Measurements from ENCODE around the gene IFIT1B.
"Not testable (repeated sequence)": the region's sequence is repeated elsewhere in the genome, so short reads cannot be mapped to it uniquely, and the experiment has no call there.

The IFIT1B gene

GRCh38 chr10:89348975-89349374 lies 28.9 kb upstream of the IFIT1B start:
- no peak for DNase-seq

DNA sequence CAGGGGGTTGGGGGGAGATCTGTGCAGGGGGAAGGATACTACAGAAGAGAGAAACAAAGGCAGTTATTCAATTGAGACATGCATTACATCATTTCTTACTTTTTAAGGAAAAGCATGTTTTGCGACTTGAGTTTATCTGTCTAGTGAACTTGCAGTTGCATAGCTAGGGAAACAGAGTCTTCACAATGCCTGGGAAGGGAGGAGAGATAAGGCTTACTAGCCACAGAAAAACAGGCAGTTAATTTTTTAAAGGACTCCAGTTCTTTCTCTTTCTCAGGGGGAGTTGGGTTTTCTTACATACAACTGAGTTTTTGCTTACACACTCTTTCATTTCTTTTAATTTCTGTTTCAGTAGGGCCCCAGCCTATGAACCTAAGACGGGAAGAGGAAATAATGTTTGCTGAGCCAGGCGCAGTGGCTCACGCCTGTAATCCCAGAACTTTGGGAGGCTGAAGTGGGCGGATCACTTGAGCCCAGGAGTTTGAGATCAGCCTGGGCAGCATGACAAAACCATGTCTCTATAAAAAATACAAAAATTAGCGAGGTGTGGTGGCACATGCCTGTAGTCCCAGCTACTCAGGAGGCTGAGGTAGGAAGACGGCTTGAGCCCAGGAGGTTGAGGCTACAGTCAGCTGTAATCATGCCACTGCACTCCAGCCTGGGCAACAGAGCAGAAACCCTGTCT lies 27.1 kb upstream of the IFIT1B start:
- DNase-seq, result not testable (repeated sequence)

DNA sequence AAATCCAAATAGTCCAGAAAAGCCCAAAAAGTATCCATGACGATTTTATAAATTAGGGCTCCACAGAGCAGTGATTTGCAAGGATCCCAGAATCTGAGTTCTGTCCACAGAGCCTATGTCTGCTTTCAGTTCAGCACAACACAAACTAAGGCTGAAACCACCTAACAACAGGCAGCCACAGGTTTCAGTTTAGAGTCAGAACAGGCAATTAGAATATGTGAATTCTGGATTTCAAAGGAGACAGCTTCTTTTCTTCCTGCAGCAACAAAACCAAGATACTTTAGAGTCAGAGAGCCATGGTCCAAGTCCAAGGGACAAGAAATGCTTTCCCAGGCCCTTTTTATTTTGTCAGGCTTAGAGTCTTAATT lies 26.5 kb upstream of the IFIT1B start:
- no peak for DNase-seq

DNA sequence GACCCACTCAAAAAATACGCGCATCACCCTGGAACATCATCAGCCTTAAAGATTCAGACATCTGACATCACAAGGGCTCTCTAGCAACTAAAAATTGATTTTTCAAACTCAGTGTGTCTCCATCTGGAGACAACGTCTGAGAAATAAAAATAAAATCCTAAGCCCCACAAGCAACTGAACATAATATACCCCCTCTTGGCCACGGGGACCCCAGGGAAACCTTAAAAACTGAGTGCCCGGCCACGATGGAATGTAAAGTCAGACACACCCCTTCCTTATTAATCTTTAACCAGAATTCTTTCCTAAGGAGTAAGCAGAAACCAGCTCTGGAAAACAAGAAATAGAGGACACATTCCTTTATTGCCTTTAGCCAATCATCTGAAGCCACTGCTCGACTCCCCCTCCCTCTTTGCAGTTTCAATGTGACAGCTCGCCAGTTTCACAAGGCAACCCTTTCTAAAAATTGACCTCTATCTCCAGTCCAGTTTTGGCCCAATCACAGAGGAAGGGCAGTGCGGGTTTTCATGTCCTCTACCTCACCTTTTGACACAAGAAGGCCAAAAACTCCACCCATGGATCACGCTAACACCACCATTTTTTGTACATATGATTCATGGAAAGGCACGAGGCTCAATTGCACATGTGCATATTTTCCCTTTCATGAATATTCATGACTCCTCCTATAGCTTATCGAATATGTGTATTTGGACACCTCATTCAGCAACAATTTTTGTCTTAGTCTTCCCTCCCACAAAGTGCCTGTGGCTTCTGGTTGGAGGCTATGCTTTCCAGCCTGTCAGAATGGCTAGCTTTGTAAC lies 25.9 kb upstream of the IFIT1B start:
- DNase-seq, result no peak

- no peak for DNase-seq
Measured at GRCh38 chr10:89352802-89353201, 25.1 kb upstream of the IFIT1B start.

DNA sequence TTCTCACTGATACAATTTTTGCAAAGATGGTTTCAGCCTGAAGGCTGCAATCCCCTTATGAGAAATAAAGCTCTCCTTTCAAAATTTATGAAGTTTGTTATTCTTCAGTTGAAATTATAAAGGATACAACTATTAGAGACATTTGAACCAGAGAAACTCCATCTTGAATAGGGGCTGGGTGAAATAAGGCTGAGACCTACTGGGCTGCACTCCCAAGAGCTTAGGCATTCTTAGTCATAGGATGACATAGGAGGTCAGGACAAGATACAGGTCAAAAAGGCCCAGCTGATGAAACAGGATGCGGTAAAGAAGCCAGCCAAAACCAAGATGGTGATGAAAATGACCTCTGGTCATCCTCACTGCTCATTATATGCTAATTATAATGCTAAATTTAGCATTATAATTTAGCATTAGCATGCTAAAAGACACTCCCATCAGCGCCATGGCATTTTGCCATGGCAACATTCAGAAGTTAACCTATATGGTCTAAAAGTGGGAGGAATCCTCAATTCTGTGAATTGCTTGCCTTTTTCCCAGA lies 22.4 kb upstream of the IFIT1B start:
- DNase-seq, result no peak

DNA sequence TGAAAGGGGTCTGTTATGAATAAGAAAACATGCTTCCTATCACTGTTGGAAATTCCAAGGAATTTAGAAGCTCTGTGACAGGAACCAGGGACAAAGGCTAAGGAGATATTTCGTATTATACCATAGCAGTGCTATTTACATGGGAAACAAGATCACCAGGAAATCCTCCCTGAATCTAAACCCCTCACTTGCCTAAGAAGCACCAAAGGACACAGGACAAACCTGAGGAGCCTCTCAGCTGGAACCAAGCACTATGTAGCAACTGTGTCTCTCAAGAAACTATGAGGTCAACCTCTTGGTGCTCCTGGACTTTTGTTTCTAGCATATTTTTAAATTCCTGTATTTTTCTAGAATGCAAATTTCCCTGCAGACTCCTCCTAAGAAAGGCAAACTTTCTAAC lies 20.8 kb upstream of the IFIT1B start:
- DNase-seq, result no peak

- DNase-seq, result no peak
Measured at GRCh38 chr10:89357975-89358374, 19.9 kb upstream of the IFIT1B start.

GRCh38 chr10:89360157-89360556 lies 17.7 kb upstream of the IFIT1B start:
- no peak for DNase-seq

- DNase-seq, result no peak
Measured at GRCh38 chr10:89362929-89363328, 14.9 kb upstream of the IFIT1B start.

GRCh38 chr10:89363729-89364442 lies 14.0 kb upstream of the IFIT1B start:
- no peak for DNase-seq

DNA sequence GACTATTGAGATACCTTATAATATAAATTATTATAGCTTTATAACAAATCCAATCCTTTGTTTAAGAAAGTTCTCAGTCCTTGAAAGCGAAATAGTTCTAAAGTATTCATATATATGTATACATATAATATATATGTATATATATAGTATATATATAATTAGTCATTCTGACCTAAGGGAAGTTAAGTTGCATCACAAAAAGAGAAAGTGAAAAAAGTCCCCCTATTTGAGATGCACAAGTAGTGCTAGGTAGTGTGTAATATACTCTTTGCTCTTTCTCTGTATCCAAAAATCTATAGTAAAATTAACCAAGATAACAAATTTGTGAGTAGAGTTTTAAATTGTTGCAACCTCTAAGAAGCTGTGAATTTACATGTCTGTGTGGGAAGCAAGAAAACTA lies 13.3 kb upstream of the IFIT1B start:
- DNase-seq, result no peak

- DNase-seq, result no peak
Measured at GRCh38 chr10:89367529-89367928, 10.3 kb upstream of the IFIT1B start.

GRCh38 chr10:89368129-89368528 lies 9.7 kb upstream of the IFIT1B start:
- no peak for DNase-seq

- peak in 1 of 2 donors; percentile 38 for DNase-seq
Measured at GRCh38 chr10:89369156-89370105, 8.4 kb upstream of the IFIT1B start.

- no peak for DNase-seq
Measured at GRCh38 chr10:89371079-89371478, 6.8 kb upstream of the IFIT1B start.

- DNase-seq, result no peak
Measured at GRCh38 chr10:89371987-89372386, 5.9 kb upstream of the IFIT1B start.

DNA sequence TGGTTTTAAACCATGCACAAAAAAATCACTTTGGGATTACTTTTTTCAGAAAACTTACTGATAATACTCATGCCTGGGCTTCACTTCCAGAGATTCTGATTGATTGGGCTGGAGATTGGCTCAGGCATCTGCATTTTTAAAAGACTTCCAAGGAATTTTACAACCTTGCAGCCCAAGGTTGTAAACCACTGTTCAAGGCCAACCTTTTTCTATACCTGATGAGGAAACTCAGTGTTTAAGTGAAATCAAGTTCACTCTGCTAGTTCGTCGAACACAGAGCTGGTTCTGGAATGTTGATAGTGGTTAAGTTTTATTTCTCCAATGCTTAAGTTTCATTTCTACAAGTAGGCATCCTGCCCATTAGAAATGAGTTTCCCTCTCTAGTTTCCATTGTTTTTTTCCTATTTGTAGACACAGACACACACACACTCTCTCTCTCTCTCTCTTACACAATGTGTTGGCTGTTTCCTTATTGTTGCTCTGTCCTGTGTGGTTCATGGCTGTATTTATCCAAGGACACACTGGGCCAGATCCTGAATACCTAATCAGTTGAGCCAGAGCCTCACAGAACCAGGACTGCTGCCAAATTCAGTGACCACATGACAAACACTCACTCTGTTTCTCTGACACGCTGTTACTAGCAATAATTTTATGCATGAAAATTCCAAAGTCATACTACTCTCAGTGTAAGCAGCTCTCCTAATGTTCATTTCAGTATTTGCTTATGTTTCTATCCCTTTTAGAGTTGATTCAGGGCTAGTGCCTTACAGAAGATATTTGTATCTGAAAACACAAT lies 3.7 kb upstream of the IFIT1B start:
- DNase-seq, result no peak

DNA sequence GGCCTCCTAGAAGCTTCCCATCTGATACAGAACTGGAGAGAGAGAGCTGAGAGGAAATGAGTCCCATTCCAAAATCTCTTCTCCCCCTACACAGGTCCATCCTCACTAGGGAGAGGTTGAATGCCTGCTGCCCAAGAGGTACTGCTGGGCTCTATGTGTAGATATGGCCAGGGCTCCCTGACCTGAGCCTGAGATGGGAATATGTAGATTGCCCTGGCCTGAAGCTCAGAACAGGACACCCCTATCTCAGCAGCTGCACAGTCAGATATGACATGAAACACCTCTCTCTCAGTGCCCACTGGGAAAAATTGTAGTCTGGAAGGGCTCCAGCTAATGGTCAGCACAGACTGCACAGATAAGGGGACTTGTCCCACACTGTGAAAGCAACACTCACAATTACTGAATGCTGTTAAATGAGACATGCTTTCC lies 3.1 kb upstream of the IFIT1B start:
- DNase-seq, result no peak

DNA sequence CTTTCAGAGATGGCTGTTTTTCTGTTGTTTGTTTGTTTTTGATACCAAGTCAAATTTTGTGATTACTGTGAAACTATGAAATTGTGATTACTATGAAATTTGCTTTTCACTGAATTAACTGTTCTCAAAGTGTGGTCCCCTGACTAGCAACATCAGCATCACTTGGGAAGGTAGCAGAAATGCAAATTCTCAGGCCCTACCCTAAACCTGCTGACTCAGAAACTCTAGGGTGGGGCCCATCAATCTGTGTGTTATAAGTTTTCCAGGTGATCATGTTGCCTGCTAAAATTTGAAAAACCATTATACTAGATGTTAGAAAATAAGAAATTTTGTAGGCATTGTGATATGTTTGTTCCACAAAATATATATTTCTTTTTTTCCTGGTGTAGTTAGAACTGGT lies 1.2 kb downstream of the IFIT1B start:
- no peak for DNase-seq

GRCh38 chr10:89382757-89383156 lies 4.9 kb downstream of the IFIT1B start:
- DNase-seq, result no peak
